ENCODE results near the gene ERMARD.

DNA sequence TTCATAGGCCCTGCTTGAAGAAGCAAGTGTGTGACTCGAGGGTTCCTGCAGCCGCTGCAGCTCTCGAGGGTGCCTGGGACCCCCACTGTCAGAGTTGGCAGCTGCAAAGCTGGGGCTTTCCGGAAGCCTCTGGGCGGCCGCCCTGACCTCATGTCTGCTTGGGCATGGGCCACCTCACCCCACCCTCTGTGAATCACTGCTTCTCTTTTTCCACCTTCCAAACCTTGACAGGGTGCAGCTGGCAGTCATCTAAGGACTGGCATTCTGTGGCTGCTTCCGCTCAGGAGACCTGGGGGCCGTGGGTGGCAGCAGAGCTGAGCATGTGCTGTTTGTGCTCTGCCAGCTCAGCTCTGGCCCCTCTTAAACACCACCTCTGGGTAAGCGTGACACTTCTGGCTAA, 32.0 kb downstream of the ERMARD start:
- TF ChIP-seq, protein P1, sequence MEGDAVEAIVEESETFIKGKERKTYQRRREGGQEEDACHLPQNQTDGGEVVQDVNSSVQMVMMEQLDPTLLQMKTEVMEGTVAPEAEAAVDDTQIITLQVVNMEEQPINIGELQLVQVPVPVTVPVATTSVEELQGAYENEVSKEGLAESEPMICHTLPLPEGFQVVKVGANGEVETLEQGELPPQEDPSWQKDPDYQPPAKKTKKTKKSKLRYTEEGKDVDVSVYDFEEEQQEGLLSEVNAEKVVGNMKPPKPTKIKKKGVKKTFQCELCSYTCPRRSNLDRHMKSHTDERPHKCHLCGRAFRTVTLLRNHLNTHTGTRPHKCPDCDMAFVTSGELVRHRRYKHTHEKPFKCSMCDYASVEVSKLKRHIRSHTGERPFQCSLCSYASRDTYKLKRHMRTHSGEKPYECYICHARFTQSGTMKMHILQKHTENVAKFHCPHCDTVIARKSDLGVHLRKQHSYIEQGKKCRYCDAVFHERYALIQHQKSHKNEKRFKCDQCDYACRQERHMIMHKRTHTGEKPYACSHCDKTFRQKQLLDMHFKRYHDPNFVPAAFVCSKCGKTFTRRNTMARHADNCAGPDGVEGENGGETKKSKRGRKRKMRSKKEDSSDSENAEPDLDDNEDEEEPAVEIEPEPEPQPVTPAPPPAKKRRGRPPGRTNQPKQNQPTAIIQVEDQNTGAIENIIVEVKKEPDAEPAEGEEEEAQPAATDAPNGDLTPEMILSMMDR (IDR thresholded peaks at IDR 0.05): no peak
- TF ChIP-seq POLR2AphosphoS5 (IDR thresholded peaks at IDR 0.05; ENCODE audit: insufficient read depth in 1 of 2, low read depth in 1 of 2): no peak
- no peak for TF ChIP-seq POLR2A (IDR thresholded peaks at IDR 0.05)
